HL-60 (cell line): ENCODE measurements around the gene SLFN14.
"Not testable (repeated sequence)": the region's sequence is repeated elsewhere in the genome, so short reads cannot be mapped to it uniquely, and the experiment has no call there.

ENCODE experiments used
- DNase-seq, 2 experiments: peaks; one replicate each; pipeline ENCODE4 v3.0.0-alpha.2; 2010 to 2020; ENCODE audit warnings: low read depth in 1 of 2, low spot score in 1 of 2
- H3K27ac ChIP-seq: fragments of 250-450 bp; sonication (Bioruptor Pico); replicated peaks from 2 replicates; pipeline ENCODE4 v1.5.1; 2020; ENCODE audit warnings: mild to moderate bottlenecking, moderate library complexity
- H3K27me3 ChIP-seq: fragments of 250-450 bp; sonication (Bioruptor Pico); 2 replicates; pipeline ENCODE4 v1.5.1; 2021; ENCODE audit warnings: mild to moderate bottlenecking, moderate library complexity; ENCODE audit not compliant: insufficient read depth, poor library complexity, severe bottlenecking
- H3K4me3 ChIP-seq: replicated peaks from 2 replicates; pipeline ENCODE4 v1.5.1; 2011; ENCODE audit warnings: mild to moderate bottlenecking, control low read depth, low read length; ENCODE audit not compliant: insufficient read depth
- CTCF ChIP-seq: IDR thresholded peaks from one replicate; pipeline ENCODE4 v1.5.1; 2011; ENCODE audit warnings: low read length, control low read depth, inconsistent platforms; ENCODE audit not compliant: insufficient read depth
- GABPA ChIP-seq: IDR thresholded peaks from 2 replicates; pipeline ENCODE4 v1.6.1; 2012; ENCODE audit warnings: low read depth
- POLR2AphosphoS5 ChIP-seq: IDR thresholded peaks from 2 replicates; pipeline ENCODE4 v1.6.1; 2012; ENCODE audit warnings: low read depth
- REST ChIP-seq: IDR thresholded peaks from 2 replicates; pipeline ENCODE4 v1.6.1; 2012; ENCODE audit warnings: low read depth; ENCODE audit not compliant: insufficient replicate concordance
- SPI1 ChIP-seq: IDR thresholded peaks from 2 replicates; pipeline ENCODE4 v1.6.1; 2012; ENCODE audit warnings: low read depth, mild to moderate bottlenecking, borderline replicate concordance

Gene SLFN14

GRCh38 chr17:35537601-35538141, 22.9 kb downstream of the SLFN14 start, which contains the start of gene SLFN12L:
Gene SLFN12L (minus strand): TSS chr17:35537678. CDS start chr17:35522364, 15,314 bp downstream.
- no peak within 1 kb of the TSS for H3K27ac ChIP-seq
- TF ChIP-seq SPI1 (no peak), POLR2AphosphoS5 (no peak), CTCF (no peak), GABPA (no peak), REST (no peak)
- DNase-seq = no peak
- H3K27me3 ChIP-seq = no peaks in the 10 kb centered on the region
- H3K4me3 ChIP-seq = no peak within 1 kb of the TSS

GRCh38 chr17:35536664-35537171, 23.9 kb downstream of the SLFN14 start:
- H3K4me3 ChIP-seq = no peak overlapping the region
- no peak overlapping the region for H3K27ac ChIP-seq
- DNase-seq = no peak
- TF ChIP-seq GABPA (no peak), POLR2AphosphoS5 (no peak), CTCF (no peak), REST (no peak), SPI1 (no peak)
- H3K27me3 ChIP-seq = no peaks in the 10 kb centered on the region

GRCh38 chr17:35535406-35535805, 25.2 kb downstream of the SLFN14 start:
- DNase-seq, H3K4me3 ChIP-seq, H3K27me3 ChIP-seq, H3K27ac ChIP-seq: not testable (repeated sequence)

GRCh38 chr17:35534576-35535093, 26.0 kb downstream of the SLFN14 start:
- no peak overlapping the region for H3K27ac ChIP-seq
- H3K4me3 ChIP-seq = no peak overlapping the region
- TF ChIP-seq CTCF (no peak), POLR2AphosphoS5 (no peak), GABPA (no peak), SPI1 (no peak), REST (no peak)
- H3K27me3 ChIP-seq = no peaks in the 10 kb centered on the region
- DNase-seq = no peak
